ENCODE results near the gene METTL6. TPM values are rescaled to one million over a fixed set of nuclear protein-coding genes. Genes with fewer than 3 reads are reported as not detected.
A peak's percentile ranks its signal among the peaks of the same experiment; 100 is the strongest.
"Not testable (repeated sequence)": the region's sequence is repeated elsewhere in the genome, so short reads cannot be mapped to it uniquely, and the experiment has no call there.

The METTL6 gene
- total RNA-seq, 1 donor from 2014 or later, result 13.8 TPM

DNA sequence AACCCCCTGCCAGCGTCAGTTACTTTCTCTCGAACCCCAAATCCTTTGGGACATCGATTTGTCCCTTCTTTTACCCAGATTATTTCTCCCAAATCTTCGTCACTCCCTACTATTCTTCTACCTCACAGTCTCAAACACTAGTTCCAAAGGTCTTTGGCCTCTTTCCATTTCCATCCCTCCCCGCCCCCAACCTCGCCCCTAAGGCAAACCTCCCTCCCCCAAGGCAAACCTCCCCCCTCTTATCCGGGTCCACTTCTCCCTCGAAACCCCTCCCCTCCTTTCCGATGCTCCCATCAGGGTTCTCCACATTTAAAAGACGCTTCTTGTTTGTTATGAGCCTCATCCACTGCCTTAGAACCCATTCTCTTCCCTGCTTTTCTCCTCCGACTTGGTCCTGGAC, 637 bp upstream of the METTL6 start:
- Histone ChIP-seq H3K27ac (peak overlapping the region; percentile 82), H3K36me3 (peaks cover 0 to 27% of the 10 kb centered on the region in 2 donors), H3K4me3 (peak overlapping the region; percentile 84 to 87), H3K9me3 (no peaks in the 10 kb centered on the region), H3K4me1 (peaks cover 57% of the 10 kb centered on the region), H3K27me3 (no peaks in the 10 kb centered on the region)
- intact Hi-C loops (cut with DNase I), result no loop called here
- TF ChIP-seq POLR2A (IDR thresholded peaks at IDR 0.05) (no peak), POLR2AphosphoS5 (IDR thresholded peaks at IDR 0.05; ENCODE audit: insufficient read depth in 1 of 2, low read depth in 1 of 2) (no peak)
- TF ChIP-seq, protein P1, sequence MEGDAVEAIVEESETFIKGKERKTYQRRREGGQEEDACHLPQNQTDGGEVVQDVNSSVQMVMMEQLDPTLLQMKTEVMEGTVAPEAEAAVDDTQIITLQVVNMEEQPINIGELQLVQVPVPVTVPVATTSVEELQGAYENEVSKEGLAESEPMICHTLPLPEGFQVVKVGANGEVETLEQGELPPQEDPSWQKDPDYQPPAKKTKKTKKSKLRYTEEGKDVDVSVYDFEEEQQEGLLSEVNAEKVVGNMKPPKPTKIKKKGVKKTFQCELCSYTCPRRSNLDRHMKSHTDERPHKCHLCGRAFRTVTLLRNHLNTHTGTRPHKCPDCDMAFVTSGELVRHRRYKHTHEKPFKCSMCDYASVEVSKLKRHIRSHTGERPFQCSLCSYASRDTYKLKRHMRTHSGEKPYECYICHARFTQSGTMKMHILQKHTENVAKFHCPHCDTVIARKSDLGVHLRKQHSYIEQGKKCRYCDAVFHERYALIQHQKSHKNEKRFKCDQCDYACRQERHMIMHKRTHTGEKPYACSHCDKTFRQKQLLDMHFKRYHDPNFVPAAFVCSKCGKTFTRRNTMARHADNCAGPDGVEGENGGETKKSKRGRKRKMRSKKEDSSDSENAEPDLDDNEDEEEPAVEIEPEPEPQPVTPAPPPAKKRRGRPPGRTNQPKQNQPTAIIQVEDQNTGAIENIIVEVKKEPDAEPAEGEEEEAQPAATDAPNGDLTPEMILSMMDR (IDR thresholded peaks at IDR 0.05), result no peak
- no peak for DNase-seq (ENCODE audit: extremely low spot score in 2 of 2)

DNA sequence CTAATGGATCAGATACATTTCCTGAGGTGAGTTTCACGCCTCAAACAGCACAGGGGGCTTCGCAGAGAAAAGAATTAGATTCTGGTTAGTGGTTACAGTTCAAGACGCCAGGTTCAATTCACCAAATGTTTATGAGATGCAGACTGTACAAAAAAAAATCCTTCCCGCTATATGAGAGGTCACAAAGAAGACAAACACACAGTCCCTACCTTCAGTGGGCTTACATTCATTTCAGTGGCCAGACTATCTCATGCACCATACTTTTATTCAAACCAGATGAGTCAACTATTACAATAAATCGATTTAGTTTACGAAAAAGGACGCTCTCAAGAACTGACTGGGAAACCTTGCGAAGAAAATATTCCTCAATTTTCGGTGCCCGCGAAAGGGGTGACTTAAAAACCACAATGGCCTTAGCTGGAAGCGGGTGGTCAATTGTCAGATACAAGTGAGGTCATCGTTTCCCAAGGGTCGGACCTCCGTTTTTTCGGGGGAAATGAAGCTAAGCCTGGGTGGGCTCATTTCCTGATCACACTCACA, 695 bp downstream of the METTL6 start:
- no peak for DNase-seq (ENCODE audit: extremely low spot score in 2 of 2)
- H3K27me3 ChIP-seq, result no peaks in the 10 kb centered on the region
- H3K9me3 ChIP-seq, result no peaks in the 10 kb centered on the region
- peaks cover 0 to 33% of the 10 kb centered on the region in 2 donors for H3K36me3 ChIP-seq
- peak overlapping the region; percentile 84 to 87 for H3K4me3 ChIP-seq
- TF ChIP-seq POLR2A (IDR thresholded peaks at IDR 0.05) (no peak), POLR2AphosphoS5 (IDR thresholded peaks at IDR 0.05; ENCODE audit: insufficient read depth in 1 of 2, low read depth in 1 of 2) (no peak)
- TF ChIP-seq, protein P1 (IDR thresholded peaks at IDR 0.05), result no peak
- peak overlapping the region; percentile 82 for H3K27ac ChIP-seq
- peaks cover 57% of the 10 kb centered on the region for H3K4me1 ChIP-seq
- intact Hi-C loops (cut with DNase I), result no loop called here

DNA sequence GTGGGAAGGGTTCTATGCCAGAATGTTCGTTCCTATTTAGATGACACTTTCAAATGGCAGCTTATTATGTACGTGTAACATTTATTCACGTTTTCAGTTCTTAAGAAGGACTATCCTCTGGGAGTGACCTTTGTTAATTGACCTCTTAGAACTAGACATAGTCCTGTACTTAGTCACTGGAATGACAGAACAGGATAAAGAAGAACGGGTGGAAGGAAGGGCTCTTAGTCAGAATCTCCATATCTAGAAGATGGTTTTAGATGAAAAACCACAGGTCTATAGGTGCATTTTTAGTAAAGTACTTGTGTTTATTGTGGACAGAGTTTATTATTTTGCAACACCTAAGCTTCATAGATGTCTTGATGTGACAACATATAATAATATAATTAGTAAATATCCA, 6.5 kb downstream of the METTL6 start:
- TF ChIP-seq POLR2AphosphoS5 (IDR thresholded peaks at IDR 0.05; ENCODE audit: insufficient read depth in 1 of 2, low read depth in 1 of 2), result no peak
- TF ChIP-seq POLR2A (IDR thresholded peaks at IDR 0.05), result no peak
- TF ChIP-seq, protein P1 (IDR thresholded peaks at IDR 0.05), result no peak
- Histone ChIP-seq H3K27me3 (no peaks in the 10 kb centered on the region), H3K36me3 (peaks cover 0 to 46% of the 10 kb centered on the region in 2 donors), H3K9me3 (no peaks in the 10 kb centered on the region), H3K27ac (no peak overlapping the region), H3K4me1 (peaks cover 13% of the 10 kb centered on the region), H3K4me3 (no peak overlapping the region)
- intact Hi-C loops (cut with DNase I), result no loop called here
- no peak for DNase-seq (ENCODE audit: extremely low spot score in 2 of 2)

DNA sequence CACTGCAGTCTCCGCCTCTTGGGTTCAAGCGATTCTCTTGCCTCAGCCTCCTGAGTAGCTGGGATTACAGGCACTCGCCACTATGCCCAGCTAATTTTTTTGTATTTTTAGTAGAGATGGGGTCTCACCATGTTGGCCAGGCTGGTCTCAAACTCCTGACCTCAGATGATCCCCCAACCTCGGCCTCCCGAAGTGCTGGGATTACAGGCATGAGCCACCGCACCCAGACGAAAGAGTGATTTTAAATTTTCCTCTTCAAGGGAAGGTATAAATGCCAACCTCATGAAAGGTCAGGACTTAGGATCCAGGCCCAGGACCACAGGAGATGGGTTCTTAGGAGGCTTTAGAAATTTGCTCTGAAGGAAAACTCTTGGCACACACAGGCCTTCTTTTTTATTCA, 16.4 kb downstream of the METTL6 start:
- H3K27ac ChIP-seq; H3K4me3 ChIP-seq; intact Hi-C loops (cut with DNase I); DNase-seq (ENCODE audit: extremely low spot score in 2 of 2); H3K9me3 ChIP-seq; H3K4me1 ChIP-seq; H3K27me3 ChIP-seq: not testable (repeated sequence)
- peaks cover 0 to 33% of the 10 kb centered on the region in 2 donors for H3K36me3 ChIP-seq

DNA sequence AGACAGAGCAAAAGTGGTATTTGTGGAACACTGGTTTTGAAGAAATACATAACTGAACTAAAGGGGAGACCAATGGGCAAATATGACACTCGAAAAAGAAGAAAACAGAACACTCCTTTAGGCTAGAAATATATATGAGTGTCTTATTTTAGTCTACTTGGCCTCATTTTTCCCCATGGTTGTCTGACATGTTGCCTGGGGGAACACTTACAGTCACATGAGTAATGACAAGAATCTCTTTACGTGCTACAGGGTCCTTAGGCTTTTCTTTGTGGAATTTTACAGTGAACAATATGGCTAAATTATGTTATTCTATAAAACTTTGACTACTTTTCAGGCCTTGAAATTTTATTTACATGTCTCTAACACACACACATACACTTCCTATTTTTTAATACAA, 17.6 kb downstream of the METTL6 start:
- H3K27ac ChIP-seq, result no peak overlapping the region
- no peak for DNase-seq (ENCODE audit: extremely low spot score in 2 of 2)
- H3K9me3 ChIP-seq, result no peaks in the 10 kb centered on the region
- H3K4me1 ChIP-seq, result no peaks in the 10 kb centered on the region
- intact Hi-C loops (cut with DNase I), result no loop called here
- peaks cover 0 to 21% of the 10 kb centered on the region in 2 donors for H3K36me3 ChIP-seq
- no peak overlapping the region for H3K4me3 ChIP-seq
- TF ChIP-seq POLR2AphosphoS5 (IDR thresholded peaks at IDR 0.05; ENCODE audit: insufficient read depth in 1 of 2, low read depth in 1 of 2) (no peak), POLR2A (IDR thresholded peaks at IDR 0.05) (no peak)
- TF ChIP-seq, protein P1 (IDR thresholded peaks at IDR 0.05), result no peak
- H3K27me3 ChIP-seq, result no peaks in the 10 kb centered on the region
